HepG2 (cell line): Measurements from ENCODE around the gene FAM53C. TPM values are rescaled to one million over a fixed set of nuclear protein-coding genes. Genes with fewer than 3 reads are reported as not detected.
A peak's percentile ranks its signal among the peaks of the same experiment; 100 is the strongest.

Source experiments
- EP300 ChIP-seq, 3 experiments: sonication (generic) in 1 of 3; formaldehyde crosslinking in 1 of 3; IDR thresholded peaks; 2 replicates each; pipeline versions ENCODE4 v1.5.1 to v1.6.1; 2011 to 2020; ENCODE audit warnings: low read depth in 2 of 3, low read length in 2 of 3, borderline replicate concordance in 1 of 3, improper control_type of control experiment in 1 of 3, mild to moderate bottlenecking in 1 of 3, missing genetic modification reagents in 1 of 3, moderate library complexity in 1 of 3
- GATA4 ChIP-seq: sonication (generic); IDR thresholded peaks from 2 replicates; pipeline ENCODE4 v1.6.1; 2016; ENCODE audit warnings: antibody characterized with exemption, low read depth, borderline replicate concordance
- GATAD2A ChIP-seq: IDR thresholded peaks from 2 replicates; pipeline ENCODE4 v1.6.1; 2016
- HES4 ChIP-seq: sonication (generic); formaldehyde crosslinking; IDR thresholded peaks from 2 replicates; pipeline ENCODE4 v1.9.0; 2021; ENCODE audit warnings: mild to moderate bottlenecking, missing genetic modification reagents, borderline replicate concordance
- HMGXB3 ChIP-seq: sonication (generic); formaldehyde crosslinking; IDR thresholded peaks from 2 replicates; pipeline ENCODE4 v1.4.0; 2020; ENCODE audit warnings: missing genetic modification reagents, borderline replicate concordance
- IKZF5 ChIP-seq: IDR thresholded peaks from 2 replicates; pipeline ENCODE4 v1.6.1; 2018; ENCODE audit warnings: missing genetic modification reagents, mild to moderate bottlenecking, missing compliant biosample characterization
- NONO ChIP-seq, 2 experiments: fragments of 450-650 bp in 1 of 2; sonication (generic) in 1 of 2; formaldehyde crosslinking in 1 of 2; IDR thresholded peaks in 1 of 2; conservative IDR thresholded peaks in 1 of 2; 2 replicates each; pipeline versions ENCODE4 v1.6.1 to v1.8.0; 2017 to 2022; ENCODE audit warnings: mild to moderate bottlenecking in 1 of 2, missing genetic modification reagents in 1 of 2, moderate library complexity in 1 of 2
- POGZ ChIP-seq: sonication (generic); formaldehyde crosslinking; IDR thresholded peaks from 2 replicates; pipeline ENCODE4 v1.4.0; 2020; ENCODE audit warnings: mild to moderate bottlenecking, missing genetic modification reagents
- SMC3 ChIP-seq: IDR thresholded peaks from 2 replicates; pipeline ENCODE4 v1.6.1; 2011; ENCODE audit warnings: low read length, improper control_type of control experiment
- SPEN ChIP-seq: sonication (generic); formaldehyde crosslinking; IDR thresholded peaks from 2 replicates; pipeline ENCODE4 v1.5.1; 2020; ENCODE audit warnings: low read depth, mild to moderate bottlenecking, missing genetic modification reagents
- STAT6 ChIP-seq: sonication (generic); formaldehyde crosslinking; IDR thresholded peaks from 2 replicates; pipeline ENCODE4 v1.4.0; 2020; ENCODE audit warnings: missing genetic modification reagents, mild to moderate bottlenecking, borderline replicate concordance
- TBL1XR1 ChIP-seq: fragments of 150-350 bp; IDR thresholded peaks from 2 replicates; pipeline ENCODE4 v1.6.1; 2014; ENCODE audit warnings: borderline replicate concordance, low read length; ENCODE audit not compliant: partially characterized antibody
- ZC3H13 ChIP-seq: sonication (generic); formaldehyde crosslinking; IDR thresholded peaks from 2 replicates; pipeline ENCODE4 v1.8.1; 2023; ENCODE audit warnings: mild to moderate bottlenecking, missing genetic modification reagents, moderate library complexity
- ZNF329 ChIP-seq: sonication (generic); formaldehyde crosslinking; IDR thresholded peaks from 2 replicates; pipeline ENCODE4 v1.9.0; 2021; ENCODE audit warnings: low read depth, mild to moderate bottlenecking, missing genetic modification reagents
- ZNF335 ChIP-seq: sonication (generic); formaldehyde crosslinking; IDR thresholded peaks from 2 replicates; pipeline ENCODE4 v1.4.0; 2020; ENCODE audit warnings: missing genetic modification reagents
- ZNF556 ChIP-seq: sonication (generic); formaldehyde crosslinking; IDR thresholded peaks from 2 replicates; pipeline ENCODE4 v1.4.0; 2020; ENCODE audit warnings: mild to moderate bottlenecking, missing genetic modification reagents, borderline replicate concordance
- ZNF75D ChIP-seq: sonication (generic); formaldehyde crosslinking; IDR thresholded peaks from 2 replicates; pipeline ENCODE4 v1.8.1; 2023; ENCODE audit warnings: missing genetic modification reagents, mild to moderate bottlenecking, borderline replicate concordance
- ZNF766 ChIP-seq: sonication (generic); formaldehyde crosslinking; IDR thresholded peaks from 2 replicates; pipeline ENCODE4 v1.5.0; 2020; ENCODE audit warnings: missing genetic modification reagents, borderline replicate concordance
- ZZZ3 ChIP-seq: sonication (generic); formaldehyde crosslinking; IDR thresholded peaks from 2 replicates; pipeline ENCODE4 v1.4.0; 2020; ENCODE audit warnings: missing genetic modification reagents, mild to moderate bottlenecking, borderline replicate concordance
- polyA plus RNA-seq, 8 experiments: library from polyadenylated mRNA; depleted of rRNA in 3 of 8; stranded (reverse) in 7 of 8; unstranded in 1 of 8; fragments of >200 nt; fragmentation: Illumina TruSeq in 4 of 8; extraction: Trizol in 4 of 8; gene quantifications; 2 replicates each; pipeline versions ENCODE4 v1.2.1 to v1.2.3, GENCODE V29; 2011 to 2016; ENCODE audit warnings: low read depth in 4 of 8, missing spikeins in 1 of 8, mixed read lengths in 1 of 8; ENCODE audit not compliant: insufficient read depth in 1 of 8
- total RNA-seq, 5 experiments: library from RNA; depleted of rRNA; stranded (reverse); fragments of >200 nt; fragmentation: Illumina TruSeq; extraction: Trizol; gene quantifications; 2 replicates each; pipeline ENCODE4 v1.2.3, GENCODE V29; 2016; ENCODE audit warnings: low read depth in 1 of 5

Gene FAM53C
- total and polyA plus RNA-seq, 2 of the 13 experiments (the other 11 are each of a cell fraction or from before 2014, with no cell fraction given) = 26.9 to 30.1 TPM

- no peak for TF ChIP-seq EP300 (IDR thresholded peaks at IDR 0.05; ENCODE audit: low read depth in 2 of 2, low read length in 2 of 2)
- TF ChIP-seq EP300 (CRISPR knock-in tag; IDR thresholded peaks at IDR 0.05; ENCODE audit: borderline replicate concordance) = no peak
- TF ChIP-seq ZNF556 = no peak; the same call in 1 of the 2 replicates
- no peak for TF ChIP-seq ZNF75D (CRISPR knock-in tag)
- TF ChIP-seq IKZF5 = peak; percentile 18; the same call in 1 of the 2 replicates
- peak; percentile 91 for TF ChIP-seq POGZ
- 0 out of 2 replicates have a peak, but pooled peaks have one; percentile 25 for TF ChIP-seq ZNF766 (CRISPR knock-in tag)
- no peak for TF ChIP-seq ZNF329 (CRISPR knock-in tag)
- TF ChIP-seq SMC3 = no peak
- 0 out of 2 replicates have a peak, but pooled peaks have one; percentile 23 for TF ChIP-seq HMGXB3 (CRISPR knock-in tag)
- peak; percentile 72; the same call in 1 of the 2 replicates for TF ChIP-seq STAT6 (CRISPR knock-in tag)
- no peak for TF ChIP-seq GATAD2A (CRISPR knock-in tag)
- no peak for TF ChIP-seq TBL1XR1
- TF ChIP-seq SPEN (CRISPR knock-in tag) = peak; percentile 38; the same call in 1 of the 2 replicates
- TF ChIP-seq GATA4 = no peak
- no peak for TF ChIP-seq ZZZ3 (CRISPR knock-in tag)
- TF ChIP-seq ZNF335 = 0 out of 2 replicates have a peak, but pooled peaks have one; percentile 10
- no peak for TF ChIP-seq HES4
- TF ChIP-seq ZC3H13 (CRISPR knock-in tag) = 0 out of 2 replicates have a peak, but pooled peaks have one; percentile 60
- no peak for TF ChIP-seq NONO (IDR thresholded peaks at IDR 0.05)
- TF ChIP-seq NONO (CRISPR knock-in tag; conservative IDR thresholded peaks at IDR 0.05) = peak; percentile 48; the same call in 1 of the 2 replicates
Observed at GRCh38 chr5:138331449-138332368, 6.4 kb upstream of the FAM53C start, which contains the start of gene CDC25C (continued).
